Upper lobe of left lung (tissue), 6 donors: Measurements from ENCODE around the gene PPP1R1B. TPM values are rescaled to one million over a fixed set of nuclear protein-coding genes. Genes with fewer than 3 reads are reported as not detected.
A peak's percentile ranks its signal among the peaks of the same experiment; 100 is the strongest.

Experiments
- ATAC-seq, 2 donors: fragments of 200-7000 bp; cut with Tn5 transposase; one replicate each; pipeline ENCODE4 v1.9.1; 2022; ENCODE audit warnings: mild to moderate bottlenecking in 2 of 2, moderate library complexity in 2 of 2; ENCODE audit not compliant: low FRiP score in 2 of 2
- DNase-seq, 2 donors: peaks; one replicate each; pipeline ENCODE4 v3.0.0-alpha.2; 2019 to 2020
- H3K27ac ChIP-seq, 4 donors: fragments of 200-600 bp; sonication (generic); one replicate each; pipeline ENCODE4 v1.5.1; 2016 to 2019
- H3K27me3 ChIP-seq, 4 donors: fragments of 200-600 bp; sonication (generic); one replicate each; pipeline ENCODE4 v1.5.1; 2017 to 2019
- H3K36me3 ChIP-seq, 4 donors: fragments of 200-600 bp; sonication (generic); one replicate each; pipeline ENCODE4 v1.5.1; 2016 to 2019
- H3K4me1 ChIP-seq, 4 donors: fragments of 200-600 bp; sonication (generic); one replicate each; pipeline ENCODE4 v1.5.1; 2018 to 2019
- H3K4me3 ChIP-seq, 4 donors: fragments of 200-600 bp; sonication (generic); one replicate each; pipeline ENCODE4 v1.5.1; 2017 to 2019; ENCODE audit warnings: mild to moderate bottlenecking in 2 of 4, moderate library complexity in 1 of 4
- H3K9me3 ChIP-seq, 4 donors: fragments of 200-600 bp; sonication (generic); one replicate each; pipeline ENCODE4 v1.5.1; 2018 to 2019
- EP300 ChIP-seq, 4 donors: sonication (generic); formaldehyde crosslinking; IDR thresholded peaks; one replicate each; pipeline ENCODE4 v1.5.1; 2017; ENCODE audit warnings: antibody characterized with exemption in 4 of 4, control low read depth in 2 of 4
- POLR2A ChIP-seq, 4 donors: fragments of 450-650 bp; IDR thresholded peaks; one replicate each; pipeline ENCODE4 v1.5.1; 2016 to 2017; ENCODE audit warnings: antibody characterized with exemption in 4 of 4, mild to moderate bottlenecking in 2 of 4
- POLR2AphosphoS5 ChIP-seq, 2 donors: sonication (generic); formaldehyde crosslinking; IDR thresholded peaks; one replicate each; pipeline ENCODE4 v1.5.1; 2017; ENCODE audit warnings: antibody characterized with exemption in 2 of 2
- WGBS, 2 donors: methylation state at CpG; one replicate each; pipeline ENCODE4 v1.1.5; 2017 to 2018; 5-methylcytosine and 5-hydroxymethylcytosine counted together
- total RNA-seq, 6 donors: library from RNA; depleted of rRNA in 4 of 6; stranded (reverse); fragments of >200 nt in 4 of 6; gene quantifications; one replicate each; pipeline versions ENCODE4 v1.1.0 to v1.2.1, GENCODE V29; 2016 to 2021
- TF ChIP-seq, protein P1 (sequence below), 6 experiments: fragments of 450-650 bp in 4 of 6; fragments of 200-600 bp in 2 of 6; sonication (generic) in 2 of 6; IDR thresholded peaks; one replicate each; pipeline ENCODE4 v1.5.1; 2016 to 2019; ENCODE audit warnings: antibody characterized with exemption in 6 of 6
- donor health status: DM: no; HTN: no; CAD: no; lungs with moderate emphysema.
- donor health status: DM: no; HTN: yes; CAD: no; lungs with severe emphysema.

The PPP1R1B gene
- total RNA-seq, 6 donors from 2014 or later: 10.9 to 22.4 (median 13.8) TPM

GRCh38 chr17:39599665-39600231 is 27.0 kb upstream of the PPP1R1B start:
- H3K4me1 ChIP-seq: peaks cover 13 to 34% (median 16%) of the 10 kb centered on the region in 4 donors
- 5 to 13% methylated on average over 10 to 27 of the region's 28 CpGs for WGBS, 2 donors
- TF ChIP-seq POLR2A (IDR thresholded peaks at IDR 0.05): no peak
- TF ChIP-seq POLR2AphosphoS5 (IDR thresholded peaks at IDR 0.05): no peak
- TF ChIP-seq, protein P1, sequence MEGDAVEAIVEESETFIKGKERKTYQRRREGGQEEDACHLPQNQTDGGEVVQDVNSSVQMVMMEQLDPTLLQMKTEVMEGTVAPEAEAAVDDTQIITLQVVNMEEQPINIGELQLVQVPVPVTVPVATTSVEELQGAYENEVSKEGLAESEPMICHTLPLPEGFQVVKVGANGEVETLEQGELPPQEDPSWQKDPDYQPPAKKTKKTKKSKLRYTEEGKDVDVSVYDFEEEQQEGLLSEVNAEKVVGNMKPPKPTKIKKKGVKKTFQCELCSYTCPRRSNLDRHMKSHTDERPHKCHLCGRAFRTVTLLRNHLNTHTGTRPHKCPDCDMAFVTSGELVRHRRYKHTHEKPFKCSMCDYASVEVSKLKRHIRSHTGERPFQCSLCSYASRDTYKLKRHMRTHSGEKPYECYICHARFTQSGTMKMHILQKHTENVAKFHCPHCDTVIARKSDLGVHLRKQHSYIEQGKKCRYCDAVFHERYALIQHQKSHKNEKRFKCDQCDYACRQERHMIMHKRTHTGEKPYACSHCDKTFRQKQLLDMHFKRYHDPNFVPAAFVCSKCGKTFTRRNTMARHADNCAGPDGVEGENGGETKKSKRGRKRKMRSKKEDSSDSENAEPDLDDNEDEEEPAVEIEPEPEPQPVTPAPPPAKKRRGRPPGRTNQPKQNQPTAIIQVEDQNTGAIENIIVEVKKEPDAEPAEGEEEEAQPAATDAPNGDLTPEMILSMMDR (IDR thresholded peaks at IDR 0.05): no peak
- TF ChIP-seq EP300 (IDR thresholded peaks at IDR 0.05): no peak
- ATAC-seq (no peak), DNase-seq (peak in 1 of 2 donors; percentile 61)
- no peaks in the 10 kb centered on the region for H3K9me3 ChIP-seq
- peaks cover 3 to 93% (median 57%) of the 10 kb centered on the region in 4 donors for H3K27me3 ChIP-seq
- H3K4me3 ChIP-seq: no peak overlapping the region
- H3K27ac ChIP-seq: no peak overlapping the region
- no peaks in the 10 kb centered on the region for H3K36me3 ChIP-seq

DNA sequence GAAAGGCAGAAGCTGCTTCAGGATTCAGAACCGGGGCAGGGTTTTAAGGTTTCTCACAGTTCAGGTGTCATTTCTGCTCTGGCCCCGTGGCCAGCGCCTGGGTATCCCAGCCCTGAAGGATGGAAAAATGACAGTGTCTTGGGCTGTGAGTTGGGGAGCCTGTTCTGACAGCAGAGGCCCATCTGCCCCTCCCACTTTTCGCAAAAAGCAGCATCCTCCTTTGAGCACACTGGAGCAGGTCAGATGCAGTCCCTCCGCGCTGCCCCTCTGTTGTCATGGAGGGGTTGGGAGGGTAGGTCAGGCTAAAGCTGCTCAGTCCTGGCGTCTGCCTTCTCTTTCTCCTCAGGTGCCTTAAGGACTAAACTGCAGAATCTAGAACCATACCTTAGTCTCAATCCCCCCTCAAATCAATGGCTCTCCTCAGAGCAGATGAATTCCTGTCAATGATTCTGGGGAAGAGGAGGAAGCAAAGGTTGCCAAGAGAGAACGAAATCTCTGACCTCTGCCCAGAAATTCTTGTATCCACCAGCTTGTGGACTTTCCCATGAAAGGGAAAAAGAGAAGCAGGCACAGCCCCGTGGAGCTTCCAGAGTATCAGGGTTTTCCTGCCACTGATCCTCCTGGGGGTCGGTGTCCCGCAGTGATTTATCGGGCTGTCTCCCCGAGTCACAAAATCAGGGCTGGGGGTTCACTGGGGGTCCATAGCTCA is 26.3 kb upstream of the PPP1R1B start:
- no peak for ATAC-seq
- Histone ChIP-seq H3K9me3 (no peaks in the 10 kb centered on the region), H3K36me3 (no peaks in the 10 kb centered on the region), H3K27me3 (peaks cover 3 to 99% (median 59%) of the 10 kb centered on the region in 4 donors), H3K27ac (no peak overlapping the region), H3K4me1 (peaks cover 20 to 41% (median 23%) of the 10 kb centered on the region in 4 donors), H3K4me3 (no peak overlapping the region)
- TF ChIP-seq POLR2A (IDR thresholded peaks at IDR 0.05) (no peak), EP300 (IDR thresholded peaks at IDR 0.05) (no peak), POLR2AphosphoS5 (IDR thresholded peaks at IDR 0.05) (no peak)
- TF ChIP-seq, protein P1 (IDR thresholded peaks at IDR 0.05): no peak
- WGBS, 2 donors: 6 to 9% methylated on average over 8 to 13 of the region's 13 CpGs
- no peak for DNase-seq

DNA sequence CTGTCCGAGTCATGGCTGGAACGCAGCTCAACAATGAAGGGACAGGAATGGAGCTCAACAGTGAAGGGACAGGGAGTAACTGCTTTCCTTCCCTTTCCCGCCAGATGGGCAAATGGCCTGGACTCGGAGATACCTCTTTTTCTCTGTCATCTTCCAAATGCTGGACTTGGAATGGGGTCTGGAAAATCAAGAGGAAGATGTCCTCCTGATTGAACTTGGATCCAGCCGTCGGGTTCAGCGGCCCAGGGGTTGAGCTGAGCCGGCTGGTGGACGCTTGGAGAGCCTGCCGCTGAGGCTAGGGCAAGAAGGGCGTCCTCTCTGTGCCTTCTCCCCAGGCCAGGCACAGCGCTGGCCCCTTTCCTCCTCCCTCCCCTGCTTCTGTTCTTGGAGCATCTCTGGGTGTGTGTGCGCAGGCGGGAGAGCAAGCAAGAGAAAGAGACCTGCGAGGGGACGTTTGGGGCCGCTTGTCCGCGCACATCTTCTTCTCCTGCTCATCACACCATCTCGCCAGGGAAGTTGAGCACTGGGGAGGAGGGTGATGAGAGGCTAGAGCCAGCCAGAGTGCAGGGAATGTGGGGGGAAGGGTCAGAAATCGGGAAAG is 25.7 kb upstream of the PPP1R1B start:
- DNase-seq: peak in 1 of 2 donors; percentile 42
- Histone ChIP-seq H3K4me1 (peaks cover 26 to 48% (median 29%) of the 10 kb centered on the region in 4 donors), H3K4me3 (no peak overlapping the region), H3K27me3 (peaks cover 3 to 99% (median 62%) of the 10 kb centered on the region in 4 donors), H3K36me3 (no peaks in the 10 kb centered on the region), H3K9me3 (no peaks in the 10 kb centered on the region), H3K27ac (no peak overlapping the region)
- no peak for ATAC-seq
- 13 to 16% methylated on average over 9 to 21 of the region's 21 CpGs for WGBS, 2 donors
- TF ChIP-seq POLR2AphosphoS5 (IDR thresholded peaks at IDR 0.05) (no peak), POLR2A (IDR thresholded peaks at IDR 0.05) (no peak), EP300 (IDR thresholded peaks at IDR 0.05) (no peak)
- TF ChIP-seq, protein P1 (IDR thresholded peaks at IDR 0.05): no peak

GRCh38 chr17:39601758-39602532 is 24.8 kb upstream of the PPP1R1B start:
- peaks cover 35 to 56% (median 37%) of the 10 kb centered on the region in 4 donors for H3K4me1 ChIP-seq
- no peaks in the 10 kb centered on the region for H3K9me3 ChIP-seq
- TF ChIP-seq POLR2A (IDR thresholded peaks at IDR 0.05): no peak
- TF ChIP-seq EP300 (IDR thresholded peaks at IDR 0.05): no peak
- TF ChIP-seq, protein P1 (IDR thresholded peaks at IDR 0.05): no peak
- TF ChIP-seq POLR2AphosphoS5 (IDR thresholded peaks at IDR 0.05): no peak
- peaks cover 3 to 99% (median 65%) of the 10 kb centered on the region in 4 donors for H3K27me3 ChIP-seq
- ATAC-seq (no peak), DNase-seq (no peak)
- no peak overlapping the region for H3K4me3 ChIP-seq
- no peak overlapping the region for H3K27ac ChIP-seq
- no peaks in the 10 kb centered on the region for H3K36me3 ChIP-seq
- 39 to 51% methylated on average over 12 of the region's 12 CpGs for WGBS, 2 donors
